Naive thymus-derived CD4-positive, alpha-beta T cell (primary cell): ENCODE data around the gene FGF3. TPM values are rescaled to one million over a fixed set of nuclear protein-coding genes. Genes with fewer than 3 reads are reported as not detected.

Source experiments
- ATAC-seq: fragments of 150-1000 bp; cut with Tn5 transposase; 2 replicates; pipeline ENCODE4 v1.10.0; 2021; ENCODE audit warnings: mild to moderate bottlenecking, moderate library complexity
- CTCF ChIA-PET: fragments of 350-600 bp; sonication (Branson Sonifier 250); formaldehyde crosslinking; loops from one replicate; lab custom pipeline; 2021; ENCODE audit warnings: antibody characterized with exemption; lab: Charles Lee
- POLR2A ChIA-PET: fragments of 350-600 bp; sonication (Branson Sonifier 250); formaldehyde crosslinking; loops from one replicate; lab custom pipeline; 2021; ENCODE audit warnings: antibody characterized with exemption, inconsistent platforms; lab: Charles Lee
- DNase-seq, 9 donors: peaks; one replicate each; pipeline versions ENCODE4 v3.0.0 to v3.0.0-alpha.2; 2020 to 2022; ENCODE audit warnings: mixed read lengths in 1 of 9
- H3K27ac ChIP-seq: one replicate; pipeline ENCODE4 v1.7.0; 2013; ENCODE audit warnings: mild to moderate bottlenecking, low read depth, low read length, moderate library complexity
- H3K27me3 ChIP-seq, 2 donors: one replicate each; pipeline ENCODE4 v1.7.0; 2013; ENCODE audit warnings: low read length in 2 of 2, mild to moderate bottlenecking in 2 of 2, moderate library complexity in 2 of 2; ENCODE audit not compliant: control insufficient read depth in 2 of 2, insufficient read depth in 2 of 2
- H3K36me3 ChIP-seq, 3 experiments: 1 replicate in 2 of 3; 2 replicates in 1 of 3; pipeline ENCODE4 v1.7.0; 2013; ENCODE audit warnings: low read length in 3 of 3, mild to moderate bottlenecking in 3 of 3, moderate library complexity in 1 of 3; ENCODE audit not compliant: insufficient read depth in 3 of 3, control insufficient read depth in 2 of 3
- H3K4me1 ChIP-seq, 2 donors: one replicate each; pipeline ENCODE4 v1.7.0; 2013; ENCODE audit warnings: low read length in 2 of 2, mild to moderate bottlenecking in 2 of 2, moderate library complexity in 1 of 2; ENCODE audit not compliant: control insufficient read depth in 2 of 2, insufficient read depth in 2 of 2
- H3K4me3 ChIP-seq: 2 replicates; pipeline ENCODE4 v1.7.0; 2013; ENCODE audit warnings: mild to moderate bottlenecking, low read length
- H3K9me3 ChIP-seq, 3 experiments: 1 replicate in 2 of 3; 2 replicates in 1 of 3; pipeline ENCODE4 v1.7.0; 2013; ENCODE audit warnings: low read length in 3 of 3; ENCODE audit not compliant: control insufficient read depth in 2 of 3
- H3K27ac Mint-ChIP-seq, 9 donors: one replicate each; pipeline ENCODE4 v1.8.0; 2020 to 2022; ENCODE audit warnings: mixed read lengths in 9 of 9, mild to moderate bottlenecking in 8 of 9, moderate library complexity in 5 of 9, inconsistent platforms in 2 of 9
- H3K27me3 Mint-ChIP-seq, 5 donors: one replicate each; pipeline ENCODE4 v1.8.0; 2021 to 2022; ENCODE audit warnings: mixed read lengths in 5 of 5, mild to moderate bottlenecking in 1 of 5
- H3K36me3 Mint-ChIP-seq, 5 donors: one replicate each; pipeline ENCODE4 v1.8.0; 2020 to 2022; ENCODE audit warnings: mixed read lengths in 5 of 5, mild to moderate bottlenecking in 3 of 5, inconsistent platforms in 1 of 5
- H3K4me1 Mint-ChIP-seq, 7 donors: one replicate each; pipeline ENCODE4 v1.8.0; 2020 to 2022; ENCODE audit warnings: mixed read lengths in 7 of 7, mild to moderate bottlenecking in 3 of 7, inconsistent platforms in 1 of 7
- H3K4me3 Mint-ChIP-seq, 10 donors: one replicate each; pipeline ENCODE4 v1.8.0; 2020 to 2022; ENCODE audit warnings: mild to moderate bottlenecking in 10 of 10, mixed read lengths in 10 of 10, moderate library complexity in 6 of 10, inconsistent platforms in 2 of 10
- H3K9me3 Mint-ChIP-seq, 11 donors: one replicate each; pipeline ENCODE4 v1.8.0; 2020 to 2022; ENCODE audit warnings: mixed read lengths in 11 of 11, mild to moderate bottlenecking in 4 of 11, inconsistent platforms in 1 of 11, moderate library complexity in 1 of 11
- intact Hi-C, 2 donors: fragments of 100-400 bp; cut with micrococcal nuclease; formaldehyde crosslinking; loops; one replicate each; pipeline ENCODE4 v1.15.1; 2023
- polyA plus RNA-seq, 2 donors: library from polyadenylated mRNA; unstranded; fragments of 300-500 nt; fragmentation: Illumina TruSeq; gene quantifications; one replicate each; pipeline ENCODE4 v1.2.3, GENCODE V29; 2021
- total RNA-seq, 6 experiments: library from RNA in 5 of 6; stranded (reverse) in 5 of 6; gene quantifications; 1 replicate in 5 of 6; 2 replicates in 1 of 6; pipeline ENCODE4 v1.2.3 and lab custom pipeline; 2021 to 2026

The FGF3 gene
- total and polyA plus RNA-seq, 7 experiments from 2014 or later: not detected

DNA sequence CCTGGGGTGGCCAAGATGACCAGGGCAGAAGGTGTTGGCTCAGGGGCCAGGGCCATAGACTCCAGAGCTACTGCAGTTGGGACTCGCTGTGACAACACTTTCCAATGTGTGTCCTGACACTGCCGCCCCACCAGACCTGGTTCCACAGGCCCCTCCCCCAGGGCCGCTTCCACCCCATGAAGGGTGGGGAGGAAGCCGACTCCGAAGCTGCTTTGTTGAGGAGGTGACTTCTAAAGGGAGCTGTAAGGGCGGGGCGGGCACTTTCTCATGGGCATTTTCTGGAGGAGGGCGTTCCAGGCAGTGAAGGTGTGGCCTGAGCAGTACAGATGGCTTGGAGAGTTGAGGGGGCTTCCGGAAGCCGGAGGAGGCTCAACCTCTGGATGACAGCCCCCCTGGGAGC, 6.3 kb downstream of the FGF3 start:
- ATAC-seq (no peak), DNase-seq (no peak)
- Histone ChIP-seq H3K9me3 (no peaks in the 10 kb centered on the region), H3K4me3 (no peak overlapping the region), H3K27me3 (no peaks in the 10 kb centered on the region), H3K27ac (no peak overlapping the region), H3K4me1 (no peaks in the 10 kb centered on the region), H3K36me3 (no peaks in the 10 kb centered on the region)
- intact Hi-C loops: no loop called here
- H3K36me3 Mint-ChIP-seq: no peaks in the 10 kb centered on the region
- H3K4me1 Mint-ChIP-seq: no peaks in the 10 kb centered on the region
- POLR2A ChIA-PET: no interaction called here
- peaks cover 0 to 3% (median 0%) of the 10 kb centered on the region in 11 donors for H3K9me3 Mint-ChIP-seq
- H3K27ac Mint-ChIP-seq: no peak overlapping the region
- peaks cover 22 to 53% (median 30%) of the 10 kb centered on the region in 5 donors for H3K27me3 Mint-ChIP-seq
- H3K4me3 Mint-ChIP-seq: no peak overlapping the region
- CTCF ChIA-PET: no interaction called here

DNA sequence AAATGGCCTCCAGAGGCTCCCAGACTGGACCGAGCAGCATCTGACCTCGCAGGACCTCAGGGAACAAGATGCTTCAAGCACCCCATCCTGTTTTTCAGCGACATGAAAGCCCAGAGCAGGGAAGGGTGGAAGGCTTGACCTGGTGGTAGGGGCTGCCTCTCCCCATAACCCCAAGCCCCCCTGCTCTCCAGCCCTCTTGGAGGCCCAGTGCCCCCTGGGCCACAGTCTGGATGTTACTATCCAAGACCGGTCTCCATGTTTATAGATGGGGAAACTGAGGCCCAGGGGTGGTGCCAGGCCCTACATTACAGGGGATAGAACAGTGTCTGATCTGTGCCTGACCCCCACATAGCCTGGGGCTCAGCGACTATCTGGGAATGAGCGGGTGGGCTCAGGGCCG, 7.0 kb downstream of the FGF3 start:
- intact Hi-C loops: no loop called here
- H3K4me3 ChIP-seq: no peak overlapping the region
- H3K27me3 Mint-ChIP-seq: peaks cover 22 to 60% (median 30%) of the 10 kb centered on the region in 5 donors
- H3K4me1 ChIP-seq: no peaks in the 10 kb centered on the region
- H3K27me3 ChIP-seq: no peaks in the 10 kb centered on the region
- H3K27ac ChIP-seq: no peak overlapping the region
- H3K9me3 Mint-ChIP-seq: peaks cover 0 to 3% (median 0%) of the 10 kb centered on the region in 11 donors
- ChIA-PET POLR2A (no interaction called here), CTCF (no interaction called here)
- ATAC-seq (no peak), DNase-seq (no peak)
- H3K27ac Mint-ChIP-seq: no peak overlapping the region
- no peaks in the 10 kb centered on the region for H3K36me3 ChIP-seq
- no peak overlapping the region for H3K4me3 Mint-ChIP-seq
- H3K36me3 Mint-ChIP-seq: no peaks in the 10 kb centered on the region
- no peaks in the 10 kb centered on the region for H3K4me1 Mint-ChIP-seq
- H3K9me3 ChIP-seq: no peaks in the 10 kb centered on the region

DNA sequence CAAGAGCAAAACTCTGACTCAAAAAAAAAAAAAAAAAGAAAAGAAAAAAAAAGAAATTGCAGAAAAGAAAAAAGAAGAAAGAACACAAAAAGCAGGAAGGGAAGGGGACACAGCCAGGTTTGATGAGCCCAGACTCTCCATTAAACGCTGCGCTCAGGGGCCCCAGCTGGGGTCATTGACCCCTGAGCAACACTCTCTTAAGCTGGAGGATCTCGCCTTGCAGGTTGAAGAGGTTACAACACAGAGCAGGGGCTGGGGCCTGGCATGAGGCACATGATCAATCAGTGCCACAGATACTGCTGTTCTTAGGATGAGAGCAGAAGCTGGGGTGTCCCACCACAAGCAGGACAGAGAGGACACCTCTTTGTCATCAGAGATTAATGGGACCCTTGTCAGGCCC, 7.8 kb downstream of the FGF3 start:
- CTCF ChIA-PET: no interaction called here
- H3K9me3 ChIP-seq: no peaks in the 10 kb centered on the region
- H3K4me3 ChIP-seq: no peak overlapping the region
- H3K36me3 ChIP-seq: no peaks in the 10 kb centered on the region
- DNase-seq (no peak), ATAC-seq (no peak)
- H3K4me3 Mint-ChIP-seq: no peak overlapping the region
- POLR2A ChIA-PET: no interaction called here
- no peaks in the 10 kb centered on the region for H3K36me3 Mint-ChIP-seq
- no peak overlapping the region for H3K27ac ChIP-seq
- no peaks in the 10 kb centered on the region for H3K4me1 Mint-ChIP-seq
- intact Hi-C loops: no loop called here
- no peaks in the 10 kb centered on the region for H3K4me1 ChIP-seq
- H3K9me3 Mint-ChIP-seq: peaks cover 0 to 5% (median 0%) of the 10 kb centered on the region in 11 donors
- no peaks in the 10 kb centered on the region for H3K27me3 ChIP-seq
- H3K27ac Mint-ChIP-seq: no peak overlapping the region
- peaks cover 22 to 57% (median 26%) of the 10 kb centered on the region in 5 donors for H3K27me3 Mint-ChIP-seq

DNA sequence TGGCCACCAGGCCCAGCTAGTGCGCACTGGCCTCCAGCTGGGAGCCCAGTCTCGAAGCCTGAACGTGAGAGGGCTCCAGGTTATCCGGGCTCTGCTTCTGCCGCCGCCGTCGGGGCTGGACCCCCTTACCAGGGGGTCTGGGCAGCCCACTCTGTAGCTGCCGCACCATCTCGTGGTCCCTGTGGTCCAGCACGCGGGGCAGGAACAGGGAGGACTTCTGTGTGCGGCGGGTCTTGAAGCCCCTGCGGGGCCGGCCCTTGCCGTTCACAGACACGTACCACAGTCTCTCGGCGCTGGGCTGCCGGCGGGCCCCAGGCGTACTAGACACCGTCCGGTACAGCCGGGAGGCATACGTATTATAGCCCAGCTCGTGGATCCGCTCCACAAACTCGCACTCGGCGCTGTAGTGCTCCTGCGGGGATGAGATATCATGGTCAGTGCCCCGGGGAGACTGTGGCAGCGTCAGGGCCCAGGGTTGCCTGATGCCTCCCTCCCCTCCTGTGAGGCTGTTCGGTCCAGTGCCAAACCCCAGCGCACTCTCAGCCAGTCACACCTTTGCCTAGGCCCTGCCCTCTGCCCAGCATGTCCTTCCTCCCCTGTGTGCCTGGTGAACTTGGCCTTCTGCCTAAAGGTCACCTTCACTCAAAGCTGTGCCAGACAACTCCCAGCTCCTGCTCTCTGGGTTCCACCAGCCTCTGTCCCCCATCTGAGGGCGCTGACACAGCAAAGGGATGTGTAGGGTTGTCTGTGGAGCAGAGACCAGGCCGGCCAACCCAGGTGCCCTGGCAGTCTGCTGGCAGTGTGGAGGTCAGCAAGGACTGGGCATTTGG, 8.7 kb downstream of the FGF3 start:
- Histone ChIP-seq H3K36me3 (no peaks in the 10 kb centered on the region), H3K4me1 (no peaks in the 10 kb centered on the region), H3K27ac (no peak overlapping the region), H3K27me3 (no peaks in the 10 kb centered on the region), H3K9me3 (no peaks in the 10 kb centered on the region), H3K4me3 (no peak overlapping the region)
- Mint-ChIP-seq H3K9me3 (peaks cover 0 to 5% (median 0%) of the 10 kb centered on the region in 11 donors), H3K27ac (no peak overlapping the region), H3K27me3 (peaks cover 16 to 47% (median 19%) of the 10 kb centered on the region in 5 donors), H3K4me1 (no peaks in the 10 kb centered on the region), H3K36me3 (no peaks in the 10 kb centered on the region), H3K4me3 (no peak overlapping the region)
- intact Hi-C loops: no loop called here
- ATAC-seq (no peak), DNase-seq (no peak)
- POLR2A ChIA-PET: no interaction called here
- CTCF ChIA-PET: no interaction called here

DNA sequence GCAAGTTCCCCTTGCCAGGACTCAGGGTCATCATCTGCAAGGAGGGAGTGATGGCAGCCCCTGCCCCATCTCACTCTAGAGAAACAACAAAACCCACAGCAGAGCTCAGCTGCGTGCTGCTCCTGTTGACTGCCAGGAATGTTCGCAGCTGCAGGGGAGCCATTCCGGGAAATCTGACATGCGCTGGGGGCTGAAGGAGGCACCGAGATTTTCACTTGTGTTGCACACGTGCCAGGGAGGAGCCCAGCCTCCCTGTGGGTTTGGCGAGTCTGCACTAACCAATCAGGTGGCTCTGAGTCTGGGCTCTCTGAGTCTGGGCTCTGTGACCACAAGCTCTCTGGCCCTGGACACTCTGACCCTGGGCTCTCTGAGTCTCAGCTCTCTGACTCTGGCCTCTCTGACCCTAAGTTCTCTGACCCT, 10.5 kb downstream of the FGF3 start:
- H3K36me3 Mint-ChIP-seq: no peaks in the 10 kb centered on the region
- ChIA-PET CTCF (no interaction called here), POLR2A (no interaction called here)
- no peak overlapping the region for H3K27ac Mint-ChIP-seq
- DNase-seq (no peak), ATAC-seq (no peak)
- no peaks in the 10 kb centered on the region for H3K4me1 Mint-ChIP-seq
- peaks cover 6 to 34% (median 12%) of the 10 kb centered on the region in 5 donors for H3K27me3 Mint-ChIP-seq
- Histone ChIP-seq H3K9me3 (no peaks in the 10 kb centered on the region), H3K27me3 (no peaks in the 10 kb centered on the region), H3K27ac (no peak overlapping the region), H3K4me1 (no peaks in the 10 kb centered on the region), H3K36me3 (no peaks in the 10 kb centered on the region), H3K4me3 (no peak overlapping the region)
- H3K4me3 Mint-ChIP-seq: no peak overlapping the region
- intact Hi-C loops: no loop called here
- peaks cover 0 to 5% (median 0%) of the 10 kb centered on the region in 11 donors for H3K9me3 Mint-ChIP-seq

DNA sequence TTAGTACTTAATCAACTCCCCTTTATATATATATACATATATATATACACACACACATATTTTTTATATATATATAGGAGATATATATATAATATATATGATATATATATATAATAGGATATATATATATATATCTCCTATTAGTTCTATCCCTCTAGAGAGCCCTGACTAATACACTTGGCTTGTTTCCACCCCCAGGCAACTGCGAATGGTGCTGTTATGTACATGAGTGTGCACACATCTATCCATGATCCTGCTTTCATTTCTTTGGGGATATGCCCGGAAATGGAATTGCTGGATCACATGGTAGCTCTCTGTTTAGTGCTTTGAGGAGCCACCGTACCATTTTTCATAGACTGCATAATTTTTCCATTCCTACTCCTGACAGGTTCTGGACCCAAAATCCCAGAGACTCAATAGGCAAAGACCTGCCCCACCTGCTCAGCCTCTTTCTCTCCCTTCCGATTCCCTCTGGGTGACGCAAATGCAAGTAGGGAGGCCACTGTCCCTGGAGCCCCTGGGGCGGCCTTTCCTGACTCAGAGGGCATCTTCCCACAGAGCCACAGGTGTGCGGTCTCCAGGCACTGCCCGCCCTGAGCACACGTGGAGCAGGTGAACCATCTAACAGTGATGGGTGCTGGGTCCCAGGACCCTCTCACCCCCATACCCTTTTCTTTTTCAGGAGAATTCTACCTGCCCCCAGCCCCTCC, 12.0 kb downstream of the FGF3 start:
- no peaks in the 10 kb centered on the region for H3K4me1 ChIP-seq
- no peaks in the 10 kb centered on the region for H3K27me3 ChIP-seq
- H3K27me3 Mint-ChIP-seq: peaks cover 6 to 34% (median 11%) of the 10 kb centered on the region in 5 donors
- H3K27ac ChIP-seq: no peak overlapping the region
- ChIA-PET POLR2A (no interaction called here), CTCF (no interaction called here)
- H3K36me3 ChIP-seq: no peaks in the 10 kb centered on the region
- no peak overlapping the region for H3K4me3 Mint-ChIP-seq
- intact Hi-C loops: no loop called here
- H3K27ac Mint-ChIP-seq: no peak overlapping the region
- no peak overlapping the region for H3K4me3 ChIP-seq
- DNase-seq: no peak
- H3K4me1 Mint-ChIP-seq: no peaks in the 10 kb centered on the region
- H3K9me3 ChIP-seq: no peaks in the 10 kb centered on the region
- no peak for ATAC-seq
- no peaks in the 10 kb centered on the region for H3K36me3 Mint-ChIP-seq
- H3K9me3 Mint-ChIP-seq: peaks cover 0 to 5% (median 0%) of the 10 kb centered on the region in 11 donors
